Neural progenitor cell (in vitro differentiated cells): Measurements from ENCODE around the gene NOMO2. TPM values are rescaled to one million over a fixed set of nuclear protein-coding genes. Genes with fewer than 3 reads are reported as not detected.
A peak's percentile ranks its signal among the peaks of the same experiment; 100 is the strongest.
"Not testable (repeated sequence)": the region's sequence is repeated elsewhere in the genome, so short reads cannot be mapped to it uniquely, and the experiment has no call there.

ENCODE experiments used
- DNase-seq: peaks from one replicate; pipeline ENCODE4 v3.0.0-alpha.2; 2016; ENCODE audit warnings: low spot score
- H2AFZ ChIP-seq: fragments of 200-600 bp; sonication (generic); replicated peaks from 2 replicates; pipeline ENCODE4 v1.6.1; 2016; ENCODE audit warnings: antibody characterized with exemption
- H3F3A ChIP-seq: fragments of 200-600 bp; sonication (generic); 2 replicates; pipeline ENCODE4 v1.6.1; 2016; ENCODE audit warnings: antibody characterized with exemption, low read depth
- H3K27ac ChIP-seq: fragments of 200-600 bp; sonication (generic); 2 replicates; pipeline ENCODE4 v1.5.1; 2016; ENCODE audit warnings: mild to moderate bottlenecking
- H3K27me3 ChIP-seq: fragments of 200-600 bp; sonication (generic); 2 replicates; pipeline ENCODE4 v1.6.1; 2016; ENCODE audit warnings: mild to moderate bottlenecking, moderate library complexity
- H3K36me3 ChIP-seq: fragments of 200-600 bp; sonication (generic); 2 replicates; pipeline ENCODE4 v1.5.1; 2016
- H3K4me1 ChIP-seq: fragments of 200-600 bp; sonication (generic); 2 replicates; pipeline ENCODE4 v1.6.1; 2016; ENCODE audit warnings: mixed run types
- H3K4me2 ChIP-seq: fragments of 200-600 bp; sonication (generic); 2 replicates; pipeline ENCODE4 v1.6.1; 2016
- H3K4me3 ChIP-seq: fragments of 200-600 bp; sonication (generic); 2 replicates; pipeline ENCODE4 v1.5.1; 2016
- H3K79me2 ChIP-seq: fragments of 200-600 bp; sonication (generic); 2 replicates; pipeline ENCODE4 v1.6.1; 2016; ENCODE audit warnings: low read depth
- H3K9ac ChIP-seq: fragments of 200-600 bp; sonication (generic); 2 replicates; pipeline ENCODE4 v1.6.1; 2016
- H3K9me3 ChIP-seq: fragments of 200-600 bp; sonication (generic); 2 replicates; pipeline ENCODE4 v1.5.1; 2016; ENCODE audit warnings: low read depth
- H4K20me1 ChIP-seq: fragments of 200-600 bp; sonication (generic); 2 replicates; pipeline ENCODE4 v1.6.1; 2016; ENCODE audit warnings: low read depth
- H3K27ac Mint-ChIP-seq: 3 replicates; pipeline ENCODE4 v1.8.0; 2021; ENCODE audit warnings: mixed read lengths
- H3K27me3 Mint-ChIP-seq: 2 replicates; pipeline ENCODE4 v1.8.0; 2022; ENCODE audit warnings: low read depth, mild to moderate bottlenecking, inconsistent platforms, moderate library complexity, mixed read lengths; ENCODE audit not compliant: insufficient read depth
- H3K36me3 Mint-ChIP-seq: 3 replicates; pipeline ENCODE4 v1.8.0; 2021; ENCODE audit warnings: mixed read lengths
- H3K4me1 Mint-ChIP-seq: 3 replicates; pipeline ENCODE4 v1.8.0; 2021; ENCODE audit warnings: mixed read lengths
- H3K4me3 Mint-ChIP-seq: 3 replicates; pipeline ENCODE4 v1.8.0; 2021; ENCODE audit warnings: mild to moderate bottlenecking, moderate library complexity, mixed read lengths
- H3K9me3 Mint-ChIP-seq: 3 replicates; pipeline ENCODE4 v1.8.0; 2020; ENCODE audit warnings: mixed read lengths
- total RNA-seq: library from RNA; depleted of rRNA; stranded (reverse); fragments of >200 nt; gene quantifications from 2 replicates; pipeline ENCODE4 v1.2.3, GENCODE V29; 2015; ENCODE audit warnings: low replicate concordance

The NOMO2 gene, protein sequence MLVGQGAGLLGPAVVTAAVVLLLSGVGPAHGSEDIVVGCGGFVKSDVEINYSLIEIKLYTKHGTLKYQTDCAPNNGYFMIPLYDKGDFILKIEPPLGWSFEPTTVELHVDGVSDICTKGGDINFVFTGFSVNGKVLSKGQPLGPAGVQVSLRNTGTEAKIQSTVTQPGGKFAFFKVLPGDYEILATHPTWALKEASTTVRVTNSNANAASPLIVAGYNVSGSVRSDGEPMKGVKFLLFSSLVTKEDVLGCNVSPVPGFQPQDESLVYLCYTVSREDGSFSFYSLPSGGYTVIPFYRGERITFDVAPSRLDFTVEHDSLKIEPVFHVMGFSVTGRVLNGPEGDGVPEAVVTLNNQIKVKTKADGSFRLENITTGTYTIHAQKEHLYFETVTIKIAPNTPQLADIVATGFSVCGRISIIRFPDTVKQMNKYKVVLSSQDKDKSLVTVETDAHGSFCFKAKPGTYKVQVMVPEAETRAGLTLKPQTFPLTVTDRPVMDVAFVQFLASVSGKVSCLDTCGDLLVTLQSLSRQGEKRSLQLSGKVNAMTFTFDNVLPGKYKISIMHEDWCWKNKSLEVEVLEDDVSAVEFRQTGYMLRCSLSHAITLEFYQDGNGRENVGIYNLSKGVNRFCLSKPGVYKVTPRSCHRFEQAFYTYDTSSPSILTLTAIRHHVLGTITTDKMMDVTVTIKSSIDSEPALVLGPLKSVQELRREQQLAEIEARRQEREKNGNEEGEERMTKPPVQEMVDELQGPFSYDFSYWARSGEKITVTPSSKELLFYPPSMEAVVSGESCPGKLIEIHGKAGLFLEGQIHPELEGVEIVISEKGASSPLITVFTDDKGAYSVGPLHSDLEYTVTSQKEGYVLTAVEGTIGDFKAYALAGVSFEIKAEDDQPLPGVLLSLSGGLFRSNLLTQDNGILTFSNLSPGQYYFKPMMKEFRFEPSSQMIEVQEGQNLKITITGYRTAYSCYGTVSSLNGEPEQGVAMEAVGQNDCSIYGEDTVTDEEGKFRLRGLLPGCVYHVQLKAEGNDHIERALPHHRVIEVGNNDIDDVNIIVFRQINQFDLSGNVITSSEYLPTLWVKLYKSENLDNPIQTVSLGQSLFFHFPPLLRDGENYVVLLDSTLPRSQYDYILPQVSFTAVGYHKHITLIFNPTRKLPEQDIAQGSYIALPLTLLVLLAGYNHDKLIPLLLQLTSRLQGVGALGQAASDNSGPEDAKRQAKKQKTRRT
- total RNA-seq: 52.2 and 56.7 TPM in 2 replicates

DNA sequence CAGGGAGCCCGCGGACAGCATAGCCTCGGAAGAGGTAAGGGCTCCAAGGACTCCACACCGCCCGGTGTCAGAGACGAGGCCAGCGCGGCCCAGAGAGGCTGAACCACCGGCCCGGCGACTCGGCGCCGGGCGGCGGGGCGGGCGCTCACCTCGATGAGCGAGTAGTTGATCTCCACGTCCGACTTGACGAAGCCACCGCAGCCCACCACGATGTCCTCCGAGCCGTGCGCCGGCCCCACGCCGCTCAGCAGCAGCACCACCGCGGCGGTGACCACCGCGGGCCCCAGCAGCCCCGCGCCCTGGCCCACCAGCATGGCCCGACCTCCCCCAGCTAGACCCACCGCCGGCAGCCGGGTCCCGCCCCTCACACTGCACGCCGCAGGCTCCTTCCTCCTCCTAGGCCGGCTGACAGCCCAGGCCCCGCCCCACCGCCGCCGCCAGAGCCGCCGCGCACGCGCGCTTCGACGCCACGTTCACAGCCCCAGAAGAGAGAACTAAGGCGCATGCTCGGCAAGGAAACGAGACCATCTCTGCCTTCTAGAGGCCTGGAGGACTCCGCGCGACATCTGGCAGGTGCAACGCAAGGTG, at the start of gene NOMO2:
TSS of gene NOMO2 (minus strand) at position 371 of the 588 bp plus-strand sequence. CDS start at position 314, 57 bp downstream.
- H3K9ac ChIP-seq: not testable (repeated sequence)

GRCh38 chr16:18610147-18610803, 48.4 kb upstream of the NOMO2 start:
- H3K27ac Mint-ChIP-seq, H3K4me2 ChIP-seq, H3K27ac ChIP-seq, H3K36me3 Mint-ChIP-seq, H3K4me1 ChIP-seq, H4K20me1 ChIP-seq, H3K4me3 ChIP-seq, H3K27me3 ChIP-seq, H3F3A ChIP-seq, H3K9ac ChIP-seq, H3K79me2 ChIP-seq, DNase-seq, H3K4me1 Mint-ChIP-seq, H3K9me3 ChIP-seq, H3K4me3 Mint-ChIP-seq, H3K36me3 ChIP-seq, H3K27me3 Mint-ChIP-seq, H3K9me3 Mint-ChIP-seq, H2AFZ ChIP-seq: not testable (repeated sequence)

More for the DNA sequence above, at the start of gene NOMO2:
- peak within 1 kb of the TSS; percentile 70 for H3K4me3 Mint-ChIP-seq
- not testable (repeated sequence) for H3K9me3 Mint-ChIP-seq, H3K27ac ChIP-seq, H4K20me1 ChIP-seq, H3K27ac Mint-ChIP-seq, H3K27me3 Mint-ChIP-seq, H3K4me1 ChIP-seq, H3K4me1 Mint-ChIP-seq, H3K27me3 ChIP-seq, H3K36me3 Mint-ChIP-seq, H3K36me3 ChIP-seq, H3K79me2 ChIP-seq, H3F3A ChIP-seq, H3K9me3 ChIP-seq, H2AFZ ChIP-seq
- peak; percentile 32 for DNase-seq
- peak within 1 kb of the TSS; percentile 67 for H3K4me2 ChIP-seq
- peak within 1 kb of the TSS; percentile 51 for H3K4me3 ChIP-seq

GRCh38 chr16:18608271-18608670, 46.4 kb upstream of the NOMO2 start:
- not testable (repeated sequence) for H3K9me3 ChIP-seq, H3K4me3 Mint-ChIP-seq, H3K4me2 ChIP-seq, H3K36me3 ChIP-seq, H2AFZ ChIP-seq, H3K36me3 Mint-ChIP-seq, H3K9ac ChIP-seq, DNase-seq, H3K27ac Mint-ChIP-seq, H4K20me1 ChIP-seq, H3K4me1 Mint-ChIP-seq, H3K9me3 Mint-ChIP-seq, H3K27me3 Mint-ChIP-seq, H3F3A ChIP-seq, H3K4me1 ChIP-seq, H3K27me3 ChIP-seq, H3K27ac ChIP-seq, H3K79me2 ChIP-seq, H3K4me3 ChIP-seq

GRCh38 chr16:18603572-18604246, 41.8 kb upstream of the NOMO2 start:
- not testable (repeated sequence) for H3K36me3 Mint-ChIP-seq, H3K4me3 ChIP-seq, H3K9ac ChIP-seq

DNA sequence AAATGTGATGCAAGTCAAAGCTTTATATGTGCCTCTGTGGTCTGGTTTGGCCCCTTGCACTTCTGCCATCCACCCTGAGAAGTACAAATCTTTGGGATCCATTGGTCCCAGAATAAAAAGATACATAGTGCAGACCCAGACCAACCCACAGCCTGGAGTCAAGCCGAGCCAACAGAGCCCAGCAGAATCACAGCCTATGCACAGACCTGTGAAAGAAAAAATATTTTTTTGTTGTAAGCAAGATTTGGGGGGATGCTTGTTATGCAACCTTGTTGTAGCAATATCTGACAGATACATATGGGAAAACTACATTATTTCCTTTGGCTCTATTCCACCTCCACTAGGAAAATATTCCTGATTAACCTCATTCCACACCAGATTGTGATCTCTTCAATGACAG, 36.7 kb upstream of the NOMO2 start:
- H3F3A ChIP-seq, H3K4me1 ChIP-seq, H3K79me2 ChIP-seq, H3K27me3 Mint-ChIP-seq, H3K27me3 ChIP-seq, H3K4me2 ChIP-seq, H2AFZ ChIP-seq, DNase-seq, H3K4me3 ChIP-seq, H3K36me3 Mint-ChIP-seq, H3K4me3 Mint-ChIP-seq, H3K36me3 ChIP-seq, H3K9ac ChIP-seq, H3K27ac ChIP-seq, H3K9me3 Mint-ChIP-seq, H4K20me1 ChIP-seq, H3K9me3 ChIP-seq, H3K27ac Mint-ChIP-seq, H3K4me1 Mint-ChIP-seq: not testable (repeated sequence)

More at GRCh38 chr16:18603572-18604246, 41.8 kb upstream of the NOMO2 start:
- H3K4me3 Mint-ChIP-seq, H3K27ac ChIP-seq, H3K27me3 Mint-ChIP-seq, H2AFZ ChIP-seq, H3K27ac Mint-ChIP-seq, H3K36me3 ChIP-seq, H3K4me2 ChIP-seq, H3K4me1 ChIP-seq, H3K9me3 Mint-ChIP-seq, H3F3A ChIP-seq, DNase-seq, H3K9me3 ChIP-seq, H4K20me1 ChIP-seq, H3K4me1 Mint-ChIP-seq, H3K79me2 ChIP-seq, H3K27me3 ChIP-seq: not testable (repeated sequence)

DNA sequence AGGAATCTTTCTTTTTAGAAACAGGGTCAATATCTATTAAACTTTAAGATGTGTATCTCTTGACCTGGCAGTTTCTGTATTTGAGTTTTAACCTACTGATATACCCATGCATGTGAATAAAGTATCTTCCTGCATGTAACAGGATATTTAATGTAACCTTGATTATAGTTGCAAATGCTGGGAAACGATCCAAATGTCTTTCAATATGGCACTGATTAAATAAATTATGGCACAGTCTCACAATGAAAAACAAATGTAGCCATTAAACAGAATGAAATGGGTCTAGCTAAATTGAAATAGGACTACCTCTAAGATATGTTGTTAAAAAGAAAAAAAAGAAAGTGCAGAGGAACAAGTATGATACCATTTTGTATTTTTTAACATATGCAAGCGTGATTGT, 35.8 kb upstream of the NOMO2 start:
- not testable (repeated sequence) for H3K27me3 ChIP-seq, H3K36me3 Mint-ChIP-seq, H3K79me2 ChIP-seq, H3K9me3 Mint-ChIP-seq, H3F3A ChIP-seq, H3K4me2 ChIP-seq, H3K27me3 Mint-ChIP-seq, H2AFZ ChIP-seq, H3K27ac ChIP-seq, H3K36me3 ChIP-seq, H3K9ac ChIP-seq, H4K20me1 ChIP-seq, H3K4me3 Mint-ChIP-seq, H3K9me3 ChIP-seq, H3K4me1 Mint-ChIP-seq, H3K27ac Mint-ChIP-seq, H3K4me1 ChIP-seq, DNase-seq, H3K4me3 ChIP-seq

DNA sequence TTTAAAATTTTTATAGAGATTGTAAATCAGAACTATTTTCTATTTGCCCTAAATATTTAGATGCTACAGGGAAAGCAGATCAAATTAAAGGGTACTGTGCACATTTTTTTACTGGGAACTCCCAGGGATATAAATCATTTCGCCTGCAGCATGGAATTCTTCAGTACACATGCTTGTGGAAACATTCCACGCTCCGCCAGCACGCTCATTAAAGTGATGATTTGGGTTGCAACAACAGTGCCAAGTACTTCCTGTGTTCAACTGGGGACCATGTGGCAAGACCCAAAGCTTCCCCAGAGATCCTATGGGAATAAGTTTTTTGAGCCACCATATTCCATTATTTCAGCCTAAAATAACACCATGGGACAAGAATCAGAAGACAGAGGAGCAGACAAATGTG, 35.4 kb upstream of the NOMO2 start:
- not testable (repeated sequence) for H3K36me3 ChIP-seq, H3K4me2 ChIP-seq, H2AFZ ChIP-seq, DNase-seq, H3K4me1 Mint-ChIP-seq, H3K4me3 ChIP-seq, H3K9me3 ChIP-seq, H3K36me3 Mint-ChIP-seq, H3K9me3 Mint-ChIP-seq, H3K27ac Mint-ChIP-seq, H3K27me3 ChIP-seq, H3K27me3 Mint-ChIP-seq, H3K79me2 ChIP-seq, H3K27ac ChIP-seq, H4K20me1 ChIP-seq, H3F3A ChIP-seq, H3K9ac ChIP-seq, H3K4me1 ChIP-seq, H3K4me3 Mint-ChIP-seq
